ENCODE data around the gene LRRC47.
"Not testable (repeated sequence)": the region's sequence is repeated elsewhere in the genome, so short reads cannot be mapped to it uniquely, and the experiment has no call there.

Gene LRRC47

DNA sequence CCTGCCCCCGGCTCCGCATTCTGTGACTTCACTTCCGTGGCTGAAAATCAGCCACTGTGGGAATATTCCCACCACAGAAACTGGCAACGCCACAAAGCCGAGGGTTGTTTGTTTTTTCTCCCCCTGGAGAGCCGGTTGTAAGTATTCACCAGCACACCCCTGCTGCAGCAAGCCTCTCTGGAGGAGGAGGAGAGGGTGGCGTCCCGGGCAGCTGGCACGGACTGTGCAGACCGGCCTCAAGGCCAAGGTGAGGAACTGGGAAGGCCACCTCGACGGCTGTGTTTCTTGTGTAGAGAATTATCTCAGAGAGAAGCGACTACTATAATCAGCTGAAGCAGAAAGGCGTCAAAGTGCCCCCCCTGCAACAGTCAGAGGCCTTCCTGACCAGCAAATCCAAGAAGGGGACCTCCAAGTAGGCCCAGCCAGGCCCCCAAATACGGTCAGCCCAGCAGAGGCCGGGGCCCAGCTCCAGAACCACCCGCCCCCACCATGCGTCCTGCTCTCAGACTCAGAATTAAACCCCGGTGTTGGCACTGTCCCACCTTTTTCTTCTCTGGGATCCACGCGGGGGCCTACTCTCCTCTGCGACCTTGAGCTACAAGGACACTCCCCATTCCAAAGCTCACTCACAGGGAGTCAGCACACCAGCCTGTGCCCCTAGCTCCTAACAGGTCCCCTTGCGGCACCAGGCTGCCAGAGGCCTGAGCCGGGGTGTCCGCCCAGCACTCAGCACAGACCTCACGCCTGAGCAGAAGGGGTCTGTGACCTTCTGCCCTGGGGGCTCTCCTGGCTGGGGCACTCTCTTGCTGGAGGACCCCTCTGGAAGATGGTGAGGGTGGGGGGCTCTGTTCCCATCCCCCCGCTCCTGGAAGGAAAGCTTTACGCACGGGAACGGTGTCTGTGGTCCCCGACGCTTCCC, 24.9 kb downstream of the LRRC47 start:
- no peak for DNase-seq

- no peak for DNase-seq
Observed at GRCh38 chr1:3770047-3770765, 26.1 kb downstream of the LRRC47 start.

DNA sequence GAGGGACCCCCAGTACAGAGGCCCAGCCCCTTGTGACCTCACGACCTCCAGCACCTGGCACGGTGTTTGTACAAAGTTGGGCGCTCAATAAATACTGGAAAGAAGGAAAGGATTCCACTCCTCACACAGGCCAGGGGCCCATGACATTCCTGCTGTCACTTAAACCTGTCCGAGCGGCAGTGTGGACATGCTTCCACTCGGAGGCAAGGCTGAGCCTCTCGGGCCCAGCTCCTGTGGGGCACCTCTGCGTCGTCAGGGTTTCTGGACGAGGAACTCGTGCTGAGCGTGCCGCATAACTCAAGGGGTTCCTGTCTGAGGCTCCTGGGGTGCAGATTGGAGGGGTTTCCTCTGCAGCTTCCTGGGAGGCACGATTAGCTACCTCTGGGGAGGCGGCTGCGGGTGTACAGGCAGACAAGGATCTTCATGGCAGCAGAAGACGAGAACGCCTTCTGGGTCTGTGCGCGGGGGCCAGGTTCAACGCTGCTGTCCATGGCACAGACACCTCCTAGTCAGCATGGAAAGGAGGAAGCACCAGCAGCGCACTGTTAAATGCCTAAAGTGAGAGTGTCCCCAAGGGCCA, 27.4 kb downstream of the LRRC47 start:
- DNase-seq = no peak

- no peak for DNase-seq
Observed at GRCh38 chr1:3767328-3767925, 28.9 kb downstream of the LRRC47 start.

DNA sequence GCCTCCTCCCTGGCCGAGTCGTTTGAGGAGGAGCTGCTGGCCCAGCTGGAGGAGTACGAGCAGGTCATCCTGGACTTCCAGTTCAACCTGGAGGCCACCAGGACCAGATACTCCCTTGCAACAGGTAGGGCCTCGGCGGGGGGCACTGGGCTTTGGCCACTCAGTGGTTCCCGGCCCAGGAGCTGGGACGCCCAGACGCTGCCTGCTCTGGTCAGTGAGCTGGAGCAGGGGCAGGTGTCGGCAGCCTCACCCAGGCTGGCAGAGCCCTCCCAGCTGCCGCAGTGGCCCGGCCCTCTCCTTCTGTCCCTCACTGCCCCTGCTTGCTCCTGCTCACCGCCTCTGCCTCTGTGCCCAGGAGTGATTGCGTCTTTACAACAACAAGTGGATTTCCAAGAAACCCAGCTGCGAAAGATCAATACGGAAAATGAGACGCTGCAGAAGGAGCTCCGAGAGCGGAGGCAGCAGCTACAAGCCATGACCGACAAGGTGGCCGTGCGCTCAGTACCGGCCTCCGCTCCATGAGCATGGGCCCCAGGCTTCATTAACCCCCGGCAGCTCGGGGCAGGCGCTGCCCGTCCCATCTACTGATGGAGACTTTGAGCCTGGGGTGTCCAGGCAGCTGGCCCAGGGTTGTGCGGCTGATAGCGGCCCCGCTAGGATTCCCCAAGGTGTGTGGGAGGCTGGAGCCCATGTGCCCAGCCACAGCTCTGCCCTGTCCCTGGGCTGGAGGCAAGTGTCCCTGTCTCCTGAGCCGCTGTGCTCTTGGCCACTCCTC, 32.8 kb downstream of the LRRC47 start:
- no peak for DNase-seq

- no peak for DNase-seq
Observed at GRCh38 chr1:3762873-3763228, 33.4 kb downstream of the LRRC47 start.

GRCh38 chr1:3762151-3762872, 34.0 kb downstream of the LRRC47 start:
- DNase-seq = no peak

DNA sequence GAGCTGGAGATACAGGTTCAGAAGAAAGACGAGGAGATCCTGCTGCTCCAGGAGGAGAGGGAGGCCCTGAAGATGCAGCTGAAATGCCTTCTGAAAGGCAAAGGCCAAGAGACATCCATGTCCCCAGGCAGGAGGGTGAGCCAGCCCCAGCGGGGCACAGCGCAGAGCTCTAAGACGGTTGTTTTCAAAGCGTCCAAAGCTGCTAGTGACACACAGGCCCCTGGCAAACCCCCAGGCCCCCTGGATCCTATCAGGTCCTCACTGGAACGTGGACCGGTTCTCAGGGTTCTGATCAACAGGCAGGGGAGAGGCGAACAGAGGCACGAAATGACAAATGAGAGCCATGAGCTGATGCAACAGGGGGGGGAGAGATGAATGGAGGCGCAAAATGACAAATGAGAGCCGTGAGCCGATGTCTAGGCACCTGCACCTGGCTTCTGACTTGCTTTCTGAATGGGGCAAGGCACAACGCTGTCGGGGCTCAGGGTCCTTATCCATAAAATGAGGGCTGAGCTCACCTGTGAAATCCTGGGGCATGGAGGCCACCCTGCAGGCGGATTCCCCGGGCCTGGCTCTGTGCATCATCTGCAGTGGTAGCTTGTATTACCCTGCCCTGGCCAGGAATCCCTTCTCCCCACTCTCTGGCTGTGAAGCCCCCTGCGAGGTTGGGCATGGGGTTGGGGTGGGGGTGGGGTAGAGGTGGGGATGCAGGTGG, 34.8 kb downstream of the LRRC47 start:
- DNase-seq = no peak

DNA sequence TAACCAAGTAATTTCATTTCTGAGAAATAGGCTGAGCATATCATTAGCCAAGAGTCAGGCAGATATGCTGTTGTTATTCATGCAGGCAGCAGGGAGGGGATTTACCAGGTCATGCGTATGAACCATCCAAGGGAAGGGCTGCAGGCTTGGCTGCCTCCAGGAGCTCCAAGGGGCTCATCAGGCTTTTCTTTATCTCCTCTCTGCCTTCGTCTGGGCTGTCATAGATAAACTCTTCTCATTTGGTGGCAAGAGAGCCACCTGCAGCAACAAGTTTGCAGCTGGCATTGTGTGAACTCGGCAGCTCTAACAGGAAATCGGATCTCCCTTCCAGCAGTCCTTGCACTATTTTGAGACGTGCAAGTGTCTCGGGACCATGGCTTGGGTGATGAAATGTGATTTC, 36.5 kb downstream of the LRRC47 start:
- DNase-seq = no peak

DNA sequence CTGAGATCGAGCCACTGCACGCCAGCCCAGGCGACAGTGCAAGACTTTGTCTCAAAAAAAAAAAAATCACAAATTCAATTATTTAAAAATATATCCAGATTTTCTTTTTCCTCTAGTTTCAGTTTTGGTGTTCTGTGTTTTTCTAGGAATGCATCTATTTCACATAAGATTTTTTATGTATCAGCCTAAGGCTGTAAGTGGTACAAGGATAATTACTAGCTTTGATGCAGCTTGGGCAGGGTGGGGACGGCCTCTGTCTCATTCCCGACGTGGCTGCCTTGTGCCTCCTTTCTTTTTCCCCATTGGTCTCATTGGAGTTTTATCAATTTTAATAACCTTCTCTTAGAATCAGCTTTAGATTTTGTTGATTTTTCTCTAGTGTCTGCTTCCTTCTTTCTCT, 37.1 kb downstream of the LRRC47 start:
- no peak for DNase-seq

DNA sequence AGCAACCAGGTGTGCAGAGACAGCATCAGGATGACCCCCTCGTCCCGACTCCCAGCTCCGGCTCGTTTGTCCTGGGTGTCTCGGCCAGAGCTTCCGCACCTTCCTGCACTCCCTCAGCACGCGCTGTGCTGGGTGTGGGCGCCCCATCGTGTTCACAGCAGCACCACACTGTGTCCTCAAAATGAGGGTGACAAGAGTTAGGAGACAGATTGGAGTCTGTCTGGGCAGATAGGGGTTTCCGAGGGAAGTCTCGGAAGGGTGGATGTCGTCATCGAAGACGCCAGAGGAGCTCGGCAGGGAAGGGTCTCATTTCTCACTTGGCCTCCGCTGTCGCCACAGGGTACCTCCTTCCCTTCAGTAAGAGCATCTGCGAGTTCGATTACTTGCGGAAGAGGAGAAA, 39.9 kb downstream of the LRRC47 start:
- DNase-seq = no peak

- DNase-seq = no peak
Observed at GRCh38 chr1:3753656-3754454, 42.4 kb downstream of the LRRC47 start.

GRCh38 chr1:3752400-3752945, 43.8 kb downstream of the LRRC47 start, which contains the start of gene CCDC27:
Gene CCDC27 (plus strand): TSS chr1:3752450. CDS start chr1:3752482, 32 bp downstream.
- DNase-seq = no peak

GRCh38 chr1:3750741-3751140, 45.6 kb downstream of the LRRC47 start:
- DNase-seq = no peak

DNA sequence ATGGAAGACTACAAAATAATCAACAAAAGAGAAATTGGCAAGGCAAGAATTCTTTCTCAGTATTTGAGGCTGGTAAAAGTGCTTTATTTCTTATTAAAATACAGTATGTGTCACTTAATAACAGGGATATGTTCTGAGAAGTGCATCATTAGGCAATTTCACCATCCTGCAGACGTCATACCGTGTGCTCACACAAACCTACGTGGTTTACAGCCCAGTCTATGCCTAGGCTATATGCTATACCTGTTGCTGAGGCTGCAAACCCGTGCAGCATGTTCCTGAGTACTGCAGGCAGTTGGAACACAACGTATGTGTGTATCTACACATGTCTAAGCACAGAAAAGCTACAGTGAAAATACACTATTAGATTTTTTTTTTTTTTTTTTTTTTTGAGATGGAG, 46.8 kb downstream of the LRRC47 start:
- no peak for DNase-seq

DNA sequence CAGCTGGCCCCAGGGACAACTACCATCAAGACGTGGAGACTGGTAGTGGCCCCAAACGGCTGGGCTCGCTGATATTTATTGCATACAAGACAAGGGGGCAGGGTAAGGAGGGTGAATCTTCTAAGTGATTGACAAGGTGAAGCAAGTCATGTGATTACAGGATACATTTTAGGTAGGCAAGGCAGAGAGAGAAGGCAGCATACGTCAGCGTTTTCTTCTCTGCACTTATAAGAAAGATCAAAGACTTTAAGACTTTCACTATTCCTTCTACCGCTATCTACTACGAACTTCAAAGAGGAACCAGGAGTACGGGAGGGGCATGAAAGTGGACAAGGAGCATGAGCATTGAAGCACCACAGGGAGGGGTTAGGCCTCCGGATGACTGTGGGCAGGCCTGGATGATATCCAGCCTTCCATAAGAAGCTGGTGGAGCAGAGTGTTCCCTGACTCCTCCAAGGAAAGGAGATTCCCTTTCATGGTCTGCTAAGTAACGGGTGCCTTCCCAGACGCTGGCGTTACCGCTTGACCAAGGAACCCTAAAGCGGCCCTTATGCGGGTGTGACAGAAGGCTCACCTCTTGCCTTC, 47.9 kb downstream of the LRRC47 start:
- not testable (repeated sequence) for DNase-seq

- DNase-seq = no peak
Observed at GRCh38 chr1:3747903-3748302, 48.4 kb downstream of the LRRC47 start.

DNA sequence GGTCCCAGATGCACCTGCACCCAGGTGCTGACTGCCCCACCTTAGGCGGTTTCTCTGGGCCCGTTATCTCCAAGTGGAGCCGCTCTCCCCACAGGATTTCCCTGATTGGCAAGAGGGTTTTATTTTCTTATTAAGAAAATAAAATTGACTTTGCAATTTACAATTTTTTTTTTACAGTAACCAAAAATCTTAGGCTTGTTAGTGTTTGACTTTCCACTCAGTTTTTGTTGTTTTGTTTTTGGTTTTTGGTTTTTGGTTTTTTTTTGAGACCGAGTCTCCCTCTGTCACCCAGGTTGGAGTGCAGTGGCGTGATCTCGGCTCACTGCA, 48.8 kb downstream of the LRRC47 start:
- DNase-seq = no peak

DNA sequence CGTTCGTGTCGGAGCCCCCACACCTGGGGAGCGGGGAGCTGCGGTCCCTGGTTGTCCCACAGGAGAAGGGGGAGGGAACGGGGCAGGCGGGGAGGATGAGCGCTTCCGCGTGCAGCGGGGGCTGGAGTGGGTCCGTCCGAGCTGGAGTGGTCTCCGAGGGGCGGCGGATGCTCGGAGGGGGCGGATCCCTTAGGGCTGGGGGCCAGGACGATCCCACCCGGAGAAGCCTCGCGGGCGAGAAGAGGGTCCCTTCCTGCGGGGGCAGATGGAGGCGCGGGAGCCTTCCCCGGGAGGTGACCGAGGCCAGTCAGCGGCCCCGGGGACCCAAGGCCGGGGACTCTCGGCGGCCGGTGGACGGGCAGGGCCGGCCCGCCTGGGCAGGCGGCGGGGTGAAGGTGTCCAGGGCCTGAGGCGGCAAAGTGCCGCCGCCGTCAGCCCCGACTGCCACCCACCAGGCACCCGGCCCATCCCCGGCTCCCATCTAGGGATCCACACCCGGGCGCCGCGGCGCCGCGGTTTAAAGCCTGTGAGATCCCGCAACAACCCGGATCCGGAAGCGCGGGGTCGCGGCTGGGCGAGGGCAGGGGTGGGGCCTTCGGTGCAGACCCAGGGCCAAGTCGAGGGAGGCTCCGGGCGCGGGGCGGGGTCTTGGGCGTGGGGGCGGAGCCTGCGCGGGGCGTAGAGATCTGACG, 49.3 kb downstream of the LRRC47 start:
- peak; percentile 83 for DNase-seq

All from NCI-H1105 treated with DMSO at 0.1 percent for 48 hours (cell line).